GM19240 (cell line): ENCODE data around the gene CYTH2.

Experiments used
- DNase-seq: peaks from one replicate; pipeline ENCODE4 v3.0.0; 2011; ENCODE audit warnings: low spot score; ENCODE audit not compliant: insufficient read length

Gene CYTH2

GRCh38 chr19:48452289-48453190 is 16.6 kb upstream of the CYTH2 start:
- no peak for DNase-seq

- no peak for DNase-seq
These were observed 14.9 kb upstream of the CYTH2 start for GRCh38 chr19:48454150-48454730.

GRCh38 chr19:48455171-48455907 is 13.8 kb upstream of the CYTH2 start, which contains the start of gene KCNJ14:
KCNJ14 (plus strand) TSS chr19:48455574; CDS start chr19:48461725, 6,151 bp downstream.
- no peak for DNase-seq

DNA sequence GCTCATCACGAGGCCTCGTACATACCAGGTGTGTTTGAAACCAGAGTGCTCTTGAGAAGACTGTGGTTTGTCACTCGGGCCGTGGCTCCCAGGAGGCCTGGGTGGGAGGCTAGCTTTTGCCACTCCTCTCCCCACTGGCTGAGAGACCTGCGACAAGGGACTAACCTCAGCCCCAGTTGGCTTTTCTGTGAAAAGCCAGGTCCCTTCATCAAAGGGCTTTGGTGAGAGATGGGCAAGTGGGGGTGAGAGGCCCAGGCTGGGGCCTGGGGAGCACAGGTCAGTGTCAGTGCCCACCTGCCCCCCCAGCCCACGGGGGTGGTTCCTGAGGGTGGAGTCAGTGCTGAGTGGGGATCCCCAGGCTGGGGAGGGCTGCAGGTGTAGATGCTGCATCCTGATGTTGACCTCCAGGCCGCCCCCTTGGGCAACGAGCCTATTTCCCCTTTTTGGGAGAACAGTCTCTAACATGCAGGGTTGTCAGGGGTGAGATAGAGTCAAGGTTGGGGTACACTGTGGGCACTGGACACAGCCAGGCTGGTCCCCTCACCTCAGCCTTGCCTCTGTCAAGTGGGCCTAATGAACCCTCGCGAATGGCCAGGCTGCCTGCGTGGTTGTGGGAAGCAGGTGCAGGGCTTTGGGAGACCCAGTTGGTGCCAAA is 13.1 kb upstream of the CYTH2 start:
- DNase-seq = no peak

GRCh38 chr19:48456864-48457263 is 12.3 kb upstream of the CYTH2 start:
- DNase-seq = no peak

- no peak for DNase-seq
These were observed 11.2 kb upstream of the CYTH2 start for GRCh38 chr19:48458016-48458415.

DNA sequence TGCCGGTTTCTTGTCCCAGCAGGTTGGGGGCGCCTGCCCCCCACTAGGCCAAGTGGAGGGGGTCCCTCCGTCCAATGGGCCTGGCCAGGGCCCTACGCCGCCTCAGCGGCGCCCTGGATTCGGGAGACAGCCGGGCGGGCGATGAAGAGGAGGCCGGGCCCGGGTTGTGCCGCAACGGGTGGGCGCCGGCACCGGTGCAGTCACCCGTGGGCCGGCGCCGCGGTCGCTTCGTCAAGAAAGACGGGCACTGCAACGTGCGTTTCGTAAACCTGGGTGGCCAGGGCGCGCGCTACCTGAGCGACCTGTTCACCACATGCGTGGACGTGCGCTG is 7.6 kb upstream of the CYTH2 start:
- no peak for DNase-seq

GRCh38 chr19:48461982-48462655 is 7.0 kb upstream of the CYTH2 start:
- DNase-seq = no peak

DNA sequence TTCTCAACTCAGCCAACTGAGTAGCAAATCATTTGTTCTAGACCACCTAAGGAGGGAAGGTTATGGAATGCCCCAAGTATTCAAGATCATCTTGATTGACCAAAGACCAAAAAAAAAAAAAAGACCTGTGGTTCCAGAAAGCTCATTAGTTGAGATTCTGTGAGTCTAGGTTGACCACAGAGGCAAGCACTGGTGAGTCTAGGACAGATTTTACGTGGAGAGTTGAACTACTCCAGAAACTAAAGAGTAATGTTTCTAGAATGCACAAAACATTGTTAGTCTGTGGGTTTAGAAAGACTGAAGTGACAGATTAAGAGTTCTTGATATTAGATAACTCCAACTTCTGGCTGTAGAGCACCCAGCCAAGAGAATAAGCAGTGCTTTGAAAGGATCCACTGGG is 4.0 kb upstream of the CYTH2 start:
- no peak for DNase-seq

DNA sequence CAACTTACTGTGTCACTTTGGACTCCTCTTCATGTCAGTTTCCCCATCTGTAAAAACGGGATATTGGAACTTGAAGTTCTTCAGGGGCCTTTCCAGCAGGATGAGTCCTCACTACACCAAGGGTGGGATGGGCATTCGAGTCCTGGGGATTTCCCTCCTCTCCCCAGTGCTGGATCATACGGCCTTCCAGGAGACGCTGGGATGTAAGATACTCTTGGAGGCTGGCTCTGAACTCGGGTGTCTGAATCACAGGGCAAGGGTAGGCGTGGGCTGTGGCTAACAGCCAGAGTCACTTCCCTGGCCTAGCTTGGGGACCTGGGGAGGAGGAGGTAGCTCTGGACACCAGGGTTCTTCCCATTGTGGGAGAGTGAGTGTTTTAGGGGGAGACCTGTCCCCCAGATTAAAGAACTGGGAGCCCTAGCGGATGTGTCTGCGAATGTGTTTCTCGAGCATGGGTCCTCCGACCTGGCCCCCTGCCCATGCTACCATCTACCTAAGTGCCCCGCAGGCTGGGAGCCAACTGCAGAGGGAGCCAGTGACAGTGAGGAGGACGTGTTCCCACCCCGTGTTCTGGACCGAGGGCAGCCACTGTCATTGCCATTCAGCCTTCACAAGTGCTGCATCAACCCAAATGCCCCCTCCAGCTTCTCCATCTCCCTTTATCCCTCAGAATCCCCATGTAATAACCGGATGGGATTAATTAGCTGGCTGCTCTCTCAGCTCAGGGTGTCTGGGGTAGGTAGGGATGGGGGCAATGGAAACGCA is 2.4 kb upstream of the CYTH2 start:
- DNase-seq = no peak

DNA sequence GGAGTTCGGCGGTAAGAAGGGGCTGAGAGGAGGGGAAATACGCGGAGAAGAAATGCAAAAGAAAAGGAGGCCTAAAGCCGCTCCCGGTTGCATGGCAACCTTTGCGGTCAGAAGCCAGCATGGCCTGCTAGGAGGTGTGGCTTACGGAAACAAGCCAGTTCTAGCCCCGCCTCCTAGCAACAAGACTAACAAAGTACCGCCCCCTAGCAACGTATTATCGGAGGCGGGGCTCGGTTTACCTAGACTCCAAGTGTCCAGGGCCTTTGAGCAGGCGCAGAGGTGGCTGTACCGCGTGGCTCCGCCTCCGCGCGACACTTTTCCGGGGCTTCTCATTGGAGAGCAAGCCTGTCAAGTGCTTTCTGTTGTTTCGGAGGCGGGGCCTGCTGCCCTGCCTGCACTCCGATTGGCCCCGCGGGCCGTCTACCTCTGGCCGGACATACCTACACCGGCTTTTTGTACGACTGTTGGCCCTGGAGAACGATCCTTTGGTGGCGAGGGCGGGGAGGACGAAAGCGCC is 339 bp upstream of the CYTH2 start:
- DNase-seq = peak; percentile 96

DNA sequence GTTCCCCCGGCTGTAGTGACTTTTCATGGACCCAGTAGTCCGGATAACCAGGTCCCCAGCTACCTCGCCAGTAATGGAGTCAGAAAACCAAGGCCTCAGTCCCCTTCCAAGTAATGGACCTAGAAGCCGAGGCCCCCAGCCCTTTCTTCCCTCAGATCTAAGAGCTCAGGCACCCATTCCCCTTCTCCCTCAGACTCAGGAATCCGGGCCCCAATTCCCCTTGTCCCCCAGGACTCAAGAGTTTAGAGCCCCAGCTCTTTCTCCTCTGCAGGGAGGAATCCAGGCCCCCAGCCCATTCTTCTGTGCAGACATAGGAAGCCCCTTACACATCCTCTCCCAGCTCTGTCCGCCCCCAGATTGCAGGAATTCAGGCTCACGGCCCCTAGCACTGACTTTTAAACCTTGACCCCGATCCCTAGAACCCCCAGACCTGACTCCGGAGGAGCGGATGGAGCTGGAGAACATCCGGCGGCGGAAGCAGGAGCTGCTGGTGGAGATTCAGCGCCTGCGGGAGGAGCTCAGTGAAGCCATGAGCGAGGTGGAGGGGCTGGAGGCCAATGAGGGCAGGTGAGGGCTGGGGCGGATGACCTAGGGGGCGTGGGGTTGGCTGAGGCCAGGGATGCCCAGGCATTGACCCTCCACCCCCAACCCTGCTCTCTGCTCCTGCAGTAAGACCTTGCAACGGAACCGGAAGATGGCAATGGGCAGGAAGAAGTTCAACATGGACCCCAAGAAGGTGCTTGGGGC is 938 bp downstream of the CYTH2 start:
- DNase-seq = no peak

- no peak for DNase-seq
These were observed 1.7 kb downstream of the CYTH2 start for GRCh38 chr19:48470856-48471255.

GRCh38 chr19:48471836-48472235 is 2.7 kb downstream of the CYTH2 start:
- no peak for DNase-seq

- no peak for DNase-seq
These were observed 4.2 kb downstream of the CYTH2 start for GRCh38 chr19:48473161-48473966.

- no peak for DNase-seq
These were observed 5.0 kb downstream of the CYTH2 start for GRCh38 chr19:48474084-48474592.

DNA sequence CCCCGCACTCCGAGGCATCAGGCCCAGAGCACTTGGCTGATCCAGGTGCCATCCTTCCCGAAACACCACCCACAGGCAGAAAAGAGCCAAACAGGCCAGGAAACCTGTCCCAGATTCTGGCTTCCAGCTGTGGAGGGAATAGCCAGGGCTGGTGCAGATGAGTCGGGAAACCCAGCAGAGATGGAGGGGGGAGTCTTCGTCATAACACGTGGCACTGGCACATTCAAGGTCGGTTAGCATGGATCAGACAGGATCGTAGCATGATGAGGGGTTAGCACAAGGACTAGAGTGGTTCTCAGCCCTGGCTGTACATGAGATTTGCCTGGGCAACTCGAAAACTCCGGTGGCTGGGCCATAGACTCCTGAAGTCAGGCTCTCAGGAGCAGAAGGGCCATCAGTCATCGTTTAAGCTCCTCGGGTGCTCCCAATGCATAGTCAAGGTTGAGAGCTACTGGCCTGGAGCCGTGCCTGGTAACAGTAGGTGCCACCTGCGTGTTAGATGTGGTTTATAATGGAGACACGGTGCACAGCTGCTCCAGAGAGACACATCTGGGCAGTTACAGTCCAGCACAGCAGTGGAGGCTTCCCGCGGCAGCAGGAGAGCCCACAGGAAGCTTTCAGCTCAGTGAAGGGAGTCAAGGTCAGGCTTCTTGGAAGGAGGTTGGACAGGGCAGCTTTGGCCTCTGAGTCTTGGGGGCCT is 6.3 kb downstream of the CYTH2 start:
- DNase-seq = no peak

GRCh38 chr19:48476176-48476575 is 7.0 kb downstream of the CYTH2 start:
- DNase-seq = no peak
